CD1c-positive myeloid dendritic cell (primary cell): ENCODE measurements around the gene RNU5D-1.

Experiments
- DNase-seq: peaks from one replicate; pipeline ENCODE4 v3.0.0-alpha.2; 2016; ENCODE audit errors: extremely low spot score

RNU5D-1 gene

GRCh38 chr1:44733365-44733764 lies 2.4 kb upstream of the RNU5D-1 start:
- DNase-seq: no peak

GRCh38 chr1:44724955-44725698 lies 5.8 kb downstream of the RNU5D-1 start:
- no peak for DNase-seq

- peak; percentile 63 for DNase-seq
These were observed 6.5 kb downstream of the RNU5D-1 start for GRCh38 chr1:44724296-44724954.

- DNase-seq: peak; percentile 88
These were observed 7.3 kb downstream of the RNU5D-1 start for GRCh38 chr1:44723496-44724295.

GRCh38 chr1:44723064-44723463 lies 7.9 kb downstream of the RNU5D-1 start:
- no peak for DNase-seq

- peak; percentile 97 for DNase-seq
These were observed 9.2 kb downstream of the RNU5D-1 start for GRCh38 chr1:44721485-44722361.

GRCh38 chr1:44720281-44720680 lies 10.7 kb downstream of the RNU5D-1 start:
- DNase-seq: peak; percentile 28

GRCh38 chr1:44719318-44719717 lies 11.7 kb downstream of the RNU5D-1 start:
- no peak for DNase-seq

GRCh38 chr1:44718091-44718490 lies 12.9 kb downstream of the RNU5D-1 start:
- no peak for DNase-seq

GRCh38 chr1:44717653-44718052 lies 13.3 kb downstream of the RNU5D-1 start:
- DNase-seq: no peak

- no peak for DNase-seq
These were observed 13.8 kb downstream of the RNU5D-1 start for GRCh38 chr1:44717156-44717555.

- DNase-seq: peak; percentile 87
These were observed 15.9 kb downstream of the RNU5D-1 start for GRCh38 chr1:44714944-44715571.

GRCh38 chr1:44714532-44714931 lies 16.4 kb downstream of the RNU5D-1 start:
- DNase-seq: no peak

GRCh38 chr1:44713321-44713781 lies 17.6 kb downstream of the RNU5D-1 start:
- no peak for DNase-seq

- DNase-seq: peak; percentile 90
These were observed 22.8 kb downstream of the RNU5D-1 start for GRCh38 chr1:44707959-44708831.

GRCh38 chr1:44707112-44707881 lies 23.7 kb downstream of the RNU5D-1 start:
- DNase-seq: no peak

GRCh38 chr1:44705938-44706337 lies 25.0 kb downstream of the RNU5D-1 start:
- DNase-seq: no peak

GRCh38 chr1:44705470-44705869 lies 25.5 kb downstream of the RNU5D-1 start:
- no peak for DNase-seq

- DNase-seq: no peak
These were observed 29.8 kb downstream of the RNU5D-1 start for GRCh38 chr1:44701141-44701573.
